ENCODE data around the gene TP53TG5. TPM values are rescaled to one million over a fixed set of nuclear protein-coding genes. Genes with fewer than 3 reads are reported as not detected.

TP53TG5 gene
- total and polyA plus RNA-seq, 2 experiments from 2014 or later = not detected

GRCh38 chr20:45366192-45366591 lies 11.9 kb downstream of the TP53TG5 start:
- ATAC-seq (no peak), DNase-seq (ENCODE audit: low spot score) (no peak)
- Histone ChIP-seq H3K4me2 (no peak overlapping the region), H3K27ac (ENCODE audit: low read depth) (no peak overlapping the region), H3K36me3 (ENCODE audit: insufficient read depth) (no peaks in the 10 kb centered on the region), H3K9me2 (ENCODE audit: insufficient read depth) (no peaks in the 10 kb centered on the region), H4K20me1 (replicated peaks; ENCODE audit: insufficient read depth) (0 out of 2 replicates have a peak, but pooled peaks cover 9% of the 10 kb centered on the region), H3K4me1 (ENCODE audit: insufficient read depth) (peaks cover 6% of the 10 kb centered on the region), H3K27me3 (ENCODE audit: insufficient read depth) (no peaks in the 10 kb centered on the region), H2AFZ (no peak overlapping the region), H3K4me3 (no peak overlapping the region), H3F3A (replicated peaks; ENCODE audit: low read depth) (no peaks in the 10 kb centered on the region), H3K79me2 (replicated peaks; ENCODE audit: insufficient read depth) (peaks cover 14% of the 10 kb centered on the region)
- peaks cover 7% of the 10 kb centered on the region for H3K27me3 Mint-ChIP-seq (ENCODE audit: insufficient read depth, low read depth, poor library complexity)
- peaks cover 8% of the 10 kb centered on the region for H3K4me1 Mint-ChIP-seq
- peaks cover 15% of the 10 kb centered on the region; the same call in 2 of the 3 replicates for H3K36me3 Mint-ChIP-seq (ENCODE audit: low read depth)
- no peaks in the 10 kb centered on the region for H3K9me3 Mint-ChIP-seq
- TF ChIP-seq EZH2 (IDR thresholded peaks at IDR 0.05; ENCODE audit: low read depth, unreplicated experiment) (no peak), NANOG (IDR thresholded peaks at IDR 0.05; ENCODE audit: borderline replicate concordance) (no peak), ZNF331 (CRISPR knock-in tag; IDR thresholded peaks at IDR 0.05; ENCODE audit: low read depth) (no peak), ETS1 (IDR thresholded peaks at IDR 0.05) (no peak), STAT1 (IDR thresholded peaks at IDR 0.05; ENCODE audit: unreplicated experiment) (no peak), JUNB (IDR thresholded peaks at IDR 0.05; ENCODE audit: unreplicated experiment) (no peak), POLR2AphosphoS5 (IDR thresholded peaks at IDR 0.05; ENCODE audit: low read depth) (no peak), ZNF462 (CRISPR knock-in tag; IDR thresholded peaks at IDR 0.05) (no peak), CTCF (conservative IDR thresholded peaks at IDR 0.05; ENCODE audit: low read depth in 2 of 2) (no peak), EZH2phosphoT487 (IDR thresholded peaks at IDR 0.05; ENCODE audit: unreplicated experiment) (no peak), REST (IDR thresholded peaks at IDR 0.05; ENCODE audit: unreplicated experiment) (no peak), ZNF114 (CRISPR knock-in tag; IDR thresholded peaks at IDR 0.05) (no peak), CREB1 (CRISPR knock-in tag; IDR thresholded peaks at IDR 0.05; ENCODE audit: low read depth) (no peak)
- no peak overlapping the region for H3K4me3 Mint-ChIP-seq
- H3K27ac Mint-ChIP-seq = no peak overlapping the region

All from GM23338 (cell line).